Hematopoietic multipotent progenitor cell treated with erythropoietin and hydrocortisone succinate and interleukin-3 and kit ligand, for 8 days (in vitro differentiated cells): ENCODE measurements around the gene METTL27.
"Not testable (repeated sequence)": the region's sequence is repeated elsewhere in the genome, so short reads cannot be mapped to it uniquely, and the experiment has no call there.

Source experiments
- DNase-seq: peaks from one replicate; pipeline ENCODE4 v3.0.0-alpha.2; 2015

METTL27 gene

DNA sequence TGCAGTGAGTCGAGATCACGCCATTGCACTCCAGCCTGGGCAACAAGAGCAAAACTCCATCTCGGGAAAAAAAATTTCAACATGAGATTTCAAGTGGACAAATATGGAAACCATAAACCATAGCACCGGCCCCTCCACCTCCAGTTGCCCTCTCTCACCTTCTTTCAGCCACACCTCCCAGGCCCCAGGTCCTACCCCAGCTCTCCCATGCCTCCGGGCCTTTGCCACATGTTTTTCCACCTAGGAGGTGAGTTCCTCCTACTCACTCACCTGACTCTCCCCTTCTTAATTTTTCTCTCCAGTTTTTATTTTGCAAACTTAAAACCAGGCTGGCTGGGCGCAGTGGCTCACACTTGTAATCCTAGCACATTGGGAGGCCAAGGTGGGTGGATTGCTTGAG lies 25.2 kb downstream of the METTL27 start:
- no peak for DNase-seq

DNA sequence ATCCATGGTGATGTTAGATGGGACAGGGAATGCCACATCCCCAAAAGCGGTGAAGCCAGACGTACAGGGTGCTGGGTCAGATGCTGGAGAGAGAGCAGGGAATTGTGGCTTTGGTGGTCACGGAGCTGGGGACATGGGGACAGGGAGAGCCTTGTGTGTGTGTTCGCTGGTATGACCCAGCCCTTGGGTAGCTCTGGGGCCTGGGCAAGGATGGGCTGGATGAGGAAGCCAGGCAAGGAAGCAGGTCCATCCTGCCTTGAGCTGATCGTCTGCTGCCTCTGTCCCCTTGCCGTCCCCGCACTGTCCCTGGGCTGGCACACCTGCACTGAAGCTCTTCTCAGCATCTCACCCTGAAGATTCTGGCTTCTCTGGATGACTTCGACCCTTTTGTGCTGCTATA lies 26.9 kb downstream of the METTL27 start:
- no peak for DNase-seq

DNA sequence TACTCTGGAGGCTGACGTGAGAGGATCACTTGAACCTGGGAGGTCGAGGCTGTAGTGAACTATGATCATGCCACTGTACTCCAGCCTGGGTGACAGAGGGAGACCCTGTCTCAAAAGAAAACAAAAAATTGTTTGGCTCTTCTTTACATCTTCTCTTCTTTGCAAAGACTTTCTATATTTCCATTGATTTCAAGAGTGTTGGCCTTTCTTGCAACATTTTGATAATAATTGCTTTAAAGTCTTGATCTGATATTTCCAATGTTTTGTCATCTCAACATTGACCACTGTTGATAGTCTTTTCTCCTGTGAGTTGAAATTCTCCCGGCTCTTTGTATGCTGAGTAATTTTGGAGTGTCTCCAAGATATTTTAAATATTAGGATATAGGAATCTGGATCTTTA lies 29.3 kb downstream of the METTL27 start:
- no peak for DNase-seq

DNA sequence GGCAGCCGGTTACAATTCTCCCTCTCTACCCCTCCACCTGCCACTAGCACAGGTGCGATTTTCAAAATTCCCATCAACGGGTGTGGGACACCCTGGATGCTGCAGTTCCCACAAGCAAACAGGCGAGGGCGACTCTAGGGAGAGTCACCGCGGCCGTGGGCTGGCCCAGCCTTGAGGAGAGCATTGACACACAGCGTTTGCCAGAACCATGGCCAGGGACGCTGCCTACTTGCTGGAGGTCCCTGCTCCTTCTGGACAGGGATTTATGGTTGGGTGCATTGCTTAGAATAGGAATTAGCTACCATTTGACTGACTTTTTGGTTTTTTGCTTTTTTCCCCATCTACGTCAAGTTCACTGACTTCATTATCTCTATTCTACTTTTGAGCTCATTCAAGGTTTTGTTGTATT lies 30.6 kb downstream of the METTL27 start:
- DNase-seq: peak; percentile 75

DNA sequence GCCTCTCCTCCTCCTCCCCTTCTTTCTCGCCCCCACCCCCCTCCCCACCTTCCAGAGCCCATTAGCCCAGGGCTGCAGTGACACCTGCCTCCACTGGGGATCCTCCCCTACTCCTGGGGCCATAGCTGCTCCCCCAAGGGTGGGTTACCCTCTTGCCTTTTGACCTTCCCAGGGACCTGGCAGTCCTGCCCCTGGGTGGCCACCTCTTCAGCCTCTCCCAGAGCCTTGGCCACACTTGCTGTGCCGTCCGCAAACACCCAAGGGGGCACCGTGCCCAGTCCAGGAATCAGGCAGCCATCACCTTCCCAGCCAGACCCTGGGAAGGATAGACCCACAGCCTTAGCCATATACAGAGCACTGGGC lies 31.3 kb downstream of the METTL27 start:
- no peak for DNase-seq

DNA sequence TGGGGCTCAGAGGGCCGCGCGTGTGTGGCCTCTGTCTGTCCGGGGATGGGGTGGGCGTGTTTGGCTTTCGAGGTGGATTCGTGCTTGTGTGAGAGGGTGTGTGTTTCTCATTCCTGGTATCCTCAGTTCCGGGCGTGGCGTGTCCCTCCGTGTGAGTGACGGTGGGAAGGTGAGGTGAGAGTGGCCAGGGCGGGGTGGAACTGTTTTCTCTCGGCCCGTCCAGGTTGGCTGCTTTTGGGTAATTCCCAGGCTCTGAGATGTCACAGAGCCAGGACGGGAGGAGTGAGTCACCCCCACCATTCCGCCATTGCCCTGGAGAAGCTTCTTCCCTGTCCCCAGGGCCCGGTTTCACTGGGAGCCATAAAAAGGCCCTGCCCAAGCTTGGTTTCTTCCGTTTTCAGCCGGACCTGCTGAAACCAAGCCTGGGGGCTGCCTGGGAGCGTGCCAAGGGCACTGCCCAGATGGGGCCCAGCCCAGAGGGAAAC lies 32.8 kb downstream of the METTL27 start:
- DNase-seq: no peak

DNA sequence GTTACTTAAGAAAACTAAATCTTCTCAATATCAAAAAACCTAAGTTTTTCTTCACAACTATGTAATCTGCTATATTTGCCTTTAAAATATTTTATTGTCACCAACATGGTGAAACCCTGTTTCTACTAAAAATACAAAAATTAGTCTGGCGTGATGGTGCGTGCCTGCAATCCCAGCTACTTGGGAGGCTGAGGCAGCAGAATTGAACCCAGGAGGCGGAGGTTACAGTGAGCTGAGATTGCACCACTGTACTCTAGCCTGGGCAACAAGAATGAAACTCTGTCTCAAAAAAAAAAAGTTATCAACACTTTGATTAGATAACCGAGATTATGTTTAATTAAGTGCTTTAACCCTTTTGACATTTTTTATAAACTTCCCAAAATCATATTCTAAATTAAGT lies 39.9 kb downstream of the METTL27 start:
- DNase-seq: no peak

DNA sequence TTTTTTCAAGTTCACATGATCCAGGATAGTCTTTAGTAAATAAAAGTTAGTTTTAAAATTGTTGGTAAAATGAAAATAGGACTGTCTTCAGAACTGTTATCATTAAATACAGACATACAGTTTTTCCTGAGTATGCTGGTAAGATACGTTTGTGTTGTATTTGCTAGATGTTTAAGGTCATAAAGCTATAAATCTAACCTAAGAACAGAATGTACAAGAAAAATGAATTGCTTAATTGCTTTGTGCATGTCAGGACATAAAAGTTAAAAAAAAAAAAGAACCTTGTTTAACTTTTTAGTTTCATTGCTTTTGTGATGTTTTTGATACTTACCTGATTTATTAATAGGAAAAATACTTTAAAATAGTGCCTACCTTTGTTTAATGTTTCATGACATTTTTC lies 40.7 kb downstream of the METTL27 start:
- no peak for DNase-seq

DNA sequence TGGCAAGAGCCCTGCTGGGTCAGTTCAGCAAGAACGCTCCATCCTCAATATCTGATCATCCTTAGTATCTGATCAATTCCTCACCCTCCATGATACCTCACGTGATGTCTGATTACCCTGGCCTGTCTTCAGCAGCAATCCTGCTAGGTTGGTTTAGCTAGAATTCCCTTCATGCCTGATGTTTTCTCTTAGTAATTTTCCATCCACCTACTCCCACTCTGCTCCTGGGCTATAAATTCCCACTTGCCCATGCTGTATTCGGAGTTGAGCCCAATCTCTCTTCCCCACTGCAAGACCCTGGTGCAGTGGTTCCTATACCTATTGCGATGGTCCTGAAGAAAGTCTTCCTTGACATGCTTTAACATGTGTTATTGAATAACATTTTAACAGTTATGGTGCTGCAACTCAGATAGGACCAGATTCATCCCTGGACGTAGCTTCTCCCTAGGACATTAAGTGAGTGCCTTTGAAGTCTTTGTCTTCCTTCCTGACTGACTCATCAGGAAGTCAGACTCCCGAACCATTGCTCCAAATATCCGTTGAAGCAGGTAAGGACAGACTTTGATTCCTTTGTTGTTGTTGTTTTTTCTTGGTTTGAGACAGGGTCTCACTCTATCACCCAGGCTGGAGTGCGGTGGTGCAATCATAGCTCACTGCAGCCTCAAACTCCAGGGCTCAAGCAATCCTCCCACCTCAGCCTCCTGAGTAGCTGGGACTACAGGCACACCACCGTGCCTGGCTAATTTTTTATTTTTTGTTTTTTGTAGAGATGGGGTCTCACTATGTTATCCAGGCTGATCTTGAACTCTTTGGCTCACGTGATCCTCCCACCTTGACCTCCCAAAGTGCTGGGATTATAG lies 42.8 kb downstream of the METTL27 start:
- no peak for DNase-seq

DNA sequence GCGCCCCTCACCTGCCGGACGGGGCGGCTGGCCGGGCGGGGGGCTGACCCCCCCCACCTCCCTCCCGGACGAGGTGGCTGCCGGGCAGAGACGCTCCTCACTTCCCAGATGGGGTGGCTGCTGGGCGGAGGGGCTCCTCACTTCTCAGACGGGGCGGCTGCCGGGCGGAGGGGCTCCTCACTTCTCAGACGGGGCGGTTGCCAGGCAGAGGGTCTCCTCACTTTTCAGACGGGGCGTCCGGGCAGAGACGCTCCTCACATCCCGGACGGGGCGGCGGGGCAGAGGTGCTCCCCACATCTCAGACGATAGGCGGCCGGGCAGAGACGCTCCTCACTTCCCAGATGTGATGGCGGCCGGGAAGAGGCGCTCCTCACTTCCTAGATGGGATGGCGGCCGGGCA lies 45.1 kb downstream of the METTL27 start:
- not testable (repeated sequence) for DNase-seq

DNA sequence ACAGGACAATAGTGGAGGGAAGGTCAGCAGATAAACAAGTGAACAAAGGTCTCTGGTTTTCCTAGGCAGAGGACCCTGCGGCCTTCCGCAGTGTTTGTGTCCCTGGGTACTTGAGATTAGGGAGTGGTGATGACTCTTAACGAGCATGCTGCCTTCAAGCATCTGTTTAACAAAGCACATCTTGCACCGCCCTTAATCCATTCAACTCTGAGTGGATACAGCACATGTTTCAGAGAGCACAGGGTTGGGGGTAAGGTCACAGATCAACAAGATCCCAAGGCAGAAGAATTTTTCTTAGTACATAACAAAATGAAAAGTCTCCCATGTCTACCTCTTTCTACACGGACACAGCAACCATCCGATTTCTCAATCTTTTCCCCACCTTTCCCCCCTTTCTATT lies 45.7 kb downstream of the METTL27 start:
- not testable (repeated sequence) for DNase-seq

DNA sequence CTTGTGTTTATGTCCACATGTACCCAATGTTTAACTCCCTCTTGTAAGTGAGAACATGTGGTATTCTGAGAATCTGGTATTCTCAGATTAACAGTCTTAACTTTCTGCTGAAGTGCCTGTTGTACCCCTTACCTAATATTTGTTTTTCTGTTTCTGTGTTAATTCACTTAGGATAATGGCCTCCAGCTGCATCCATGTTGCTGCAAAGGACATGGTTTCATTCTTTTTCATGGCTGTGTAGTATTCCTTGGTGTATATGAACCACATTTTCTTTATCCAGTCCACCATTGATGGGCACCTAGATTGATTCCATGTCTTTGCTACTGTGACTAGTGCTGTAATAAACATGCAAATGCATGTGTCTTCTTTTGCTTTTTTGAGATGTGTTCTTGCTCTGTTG lies 47.1 kb downstream of the METTL27 start:
- DNase-seq: not testable (repeated sequence)

DNA sequence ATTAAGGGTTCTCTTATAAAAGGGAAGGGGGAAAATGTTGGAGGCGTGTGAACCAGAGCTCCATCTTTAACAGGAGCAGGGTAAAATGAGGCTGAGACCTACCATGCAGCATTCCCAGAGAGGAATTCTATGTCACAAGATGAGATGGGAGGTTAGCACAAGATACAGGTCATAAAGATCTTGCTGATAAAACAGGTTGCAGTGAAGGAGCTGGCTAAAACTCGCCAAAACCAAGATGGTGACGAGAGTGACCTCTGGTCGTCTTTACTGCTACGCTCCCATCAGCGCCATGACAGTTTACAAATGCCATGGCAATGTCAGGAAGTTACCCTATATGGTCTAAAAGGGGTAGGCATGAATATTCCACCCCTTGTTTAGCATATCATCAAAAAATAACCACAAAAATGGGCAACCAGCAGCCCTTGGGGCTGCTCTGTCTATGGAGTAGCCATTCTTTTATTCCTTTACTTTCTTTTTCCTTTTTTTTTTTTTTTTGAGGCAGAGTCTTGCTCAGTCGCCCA lies 51.1 kb downstream of the METTL27 start:
- DNase-seq: not testable (repeated sequence)

DNA sequence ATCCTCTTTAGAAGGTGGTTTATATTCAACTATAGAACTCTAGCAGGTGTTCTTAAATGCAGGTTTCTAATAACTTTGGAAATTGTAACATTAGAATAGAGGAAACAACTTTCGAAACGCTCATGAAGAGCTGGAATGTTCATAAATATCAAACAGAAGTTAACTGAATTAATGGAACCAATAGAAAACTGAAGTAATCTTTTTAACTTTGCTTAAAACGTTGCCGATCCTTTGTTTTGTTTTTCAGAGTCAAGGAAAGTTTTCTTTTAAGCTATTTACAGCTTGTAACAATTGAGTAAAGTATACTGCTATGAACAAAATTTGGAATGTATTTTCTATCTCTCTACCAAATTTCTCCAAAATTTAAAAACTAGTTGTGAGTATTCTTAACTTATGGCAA lies 53.3 kb downstream of the METTL27 start:
- DNase-seq: no peak

DNA sequence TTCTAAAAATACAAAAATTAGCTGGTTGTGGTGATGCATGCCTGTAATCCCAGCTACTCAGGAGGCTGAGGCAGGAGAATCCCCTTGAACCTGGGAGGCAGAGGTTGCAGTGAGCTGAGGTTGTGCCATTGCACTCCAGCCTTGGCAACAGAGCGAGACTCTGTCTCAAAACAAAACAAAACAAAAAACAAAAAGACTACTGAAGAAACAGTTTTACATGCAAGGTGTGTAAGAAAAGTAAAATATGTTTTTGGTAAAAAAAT lies 54.6 kb downstream of the METTL27 start:
- not testable (repeated sequence) for DNase-seq

DNA sequence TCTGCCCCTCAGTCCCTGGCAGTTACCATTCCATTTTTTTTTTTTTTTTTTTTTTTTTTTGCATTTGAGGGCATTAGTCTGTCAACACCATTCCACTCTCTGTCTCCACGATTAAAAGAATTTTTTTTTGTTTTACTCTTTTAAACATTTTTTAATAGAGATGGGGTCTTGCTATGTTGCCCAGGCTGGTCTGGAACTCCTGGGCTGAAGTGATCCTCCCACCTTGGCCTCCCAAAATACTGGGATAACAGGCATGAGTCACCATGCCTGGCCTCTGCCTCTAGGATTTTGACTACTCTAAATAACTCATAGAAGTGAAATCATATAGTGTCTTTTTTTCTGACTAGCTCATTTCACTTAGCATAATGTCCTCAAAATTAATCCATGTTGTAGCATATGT lies 55.7 kb downstream of the METTL27 start:
- DNase-seq: no peak
